ENCODE results near the gene ADSS2.
"Not testable (repeated sequence)": the region's sequence is repeated elsewhere in the genome, so short reads cannot be mapped to it uniquely, and the experiment has no call there.

Gene ADSS2

GRCh38 chr1:244395965-244396364, 55.7 kb downstream of the ADSS2 start:
- DNase-seq (ENCODE audit: low spot score) = no peak

GRCh38 chr1:244394826-244395765, 56.6 kb downstream of the ADSS2 start:
- DNase-seq (ENCODE audit: low spot score) = no peak

- DNase-seq (ENCODE audit: low spot score) = no peak
Observed at GRCh38 chr1:244394346-244394745, 57.4 kb downstream of the ADSS2 start.

GRCh38 chr1:244393604-244394176, 58.0 kb downstream of the ADSS2 start:
- no peak for DNase-seq (ENCODE audit: low spot score)

GRCh38 chr1:244391761-244392160, 59.9 kb downstream of the ADSS2 start:
- no peak for DNase-seq (ENCODE audit: low spot score)

- no peak for DNase-seq (ENCODE audit: low spot score)
Observed at GRCh38 chr1:244388961-244389360, 62.7 kb downstream of the ADSS2 start.

- no peak for DNase-seq (ENCODE audit: low spot score)
Observed at GRCh38 chr1:244387415-244387814, 64.3 kb downstream of the ADSS2 start.

GRCh38 chr1:244386595-244386994, 65.1 kb downstream of the ADSS2 start:
- no peak for DNase-seq (ENCODE audit: low spot score)

GRCh38 chr1:244384066-244384465, 67.6 kb downstream of the ADSS2 start:
- DNase-seq (ENCODE audit: low spot score) = no peak

GRCh38 chr1:244383278-244383884, 68.3 kb downstream of the ADSS2 start:
- no peak for DNase-seq (ENCODE audit: low spot score)

GRCh38 chr1:244381878-244382565, 69.7 kb downstream of the ADSS2 start:
- no peak for DNase-seq (ENCODE audit: low spot score)

- DNase-seq (ENCODE audit: low spot score) = no peak
Observed at GRCh38 chr1:244376126-244376525, 75.6 kb downstream of the ADSS2 start.

GRCh38 chr1:244375051-244375450, 76.7 kb downstream of the ADSS2 start:
- DNase-seq (ENCODE audit: low spot score) = no peak

- not testable (repeated sequence) for DNase-seq (ENCODE audit: low spot score)
Observed at GRCh38 chr1:244374484-244374883, 77.2 kb downstream of the ADSS2 start.

- DNase-seq (ENCODE audit: low spot score) = no peak
Observed at GRCh38 chr1:244371242-244372141, 80.2 kb downstream of the ADSS2 start.

- no peak for DNase-seq (ENCODE audit: low spot score)
Observed at GRCh38 chr1:244370060-244370637, 81.6 kb downstream of the ADSS2 start.

GRCh38 chr1:244369256-244370057, 82.3 kb downstream of the ADSS2 start:
- no peak for DNase-seq (ENCODE audit: low spot score)

- no peak for DNase-seq (ENCODE audit: low spot score)
Observed at GRCh38 chr1:244368279-244368678, 83.4 kb downstream of the ADSS2 start.

GRCh38 chr1:244367399-244368114, 84.2 kb downstream of the ADSS2 start:
- DNase-seq (ENCODE audit: low spot score) = no peak

Measured in RKO (cell line).